Embryonic facial prominence (tissue), 1 donor: Measurements from ENCODE around the gene CACTIN.
"Not testable (repeated sequence)": the region's sequence is repeated elsewhere in the genome, so short reads cannot be mapped to it uniquely, and the experiment has no call there.

Experiments
- DNase-seq: peaks from one replicate; pipeline ENCODE4 v3.0.0-alpha.2; 2016; ENCODE audit errors: extremely low spot score

CACTIN gene

DNA sequence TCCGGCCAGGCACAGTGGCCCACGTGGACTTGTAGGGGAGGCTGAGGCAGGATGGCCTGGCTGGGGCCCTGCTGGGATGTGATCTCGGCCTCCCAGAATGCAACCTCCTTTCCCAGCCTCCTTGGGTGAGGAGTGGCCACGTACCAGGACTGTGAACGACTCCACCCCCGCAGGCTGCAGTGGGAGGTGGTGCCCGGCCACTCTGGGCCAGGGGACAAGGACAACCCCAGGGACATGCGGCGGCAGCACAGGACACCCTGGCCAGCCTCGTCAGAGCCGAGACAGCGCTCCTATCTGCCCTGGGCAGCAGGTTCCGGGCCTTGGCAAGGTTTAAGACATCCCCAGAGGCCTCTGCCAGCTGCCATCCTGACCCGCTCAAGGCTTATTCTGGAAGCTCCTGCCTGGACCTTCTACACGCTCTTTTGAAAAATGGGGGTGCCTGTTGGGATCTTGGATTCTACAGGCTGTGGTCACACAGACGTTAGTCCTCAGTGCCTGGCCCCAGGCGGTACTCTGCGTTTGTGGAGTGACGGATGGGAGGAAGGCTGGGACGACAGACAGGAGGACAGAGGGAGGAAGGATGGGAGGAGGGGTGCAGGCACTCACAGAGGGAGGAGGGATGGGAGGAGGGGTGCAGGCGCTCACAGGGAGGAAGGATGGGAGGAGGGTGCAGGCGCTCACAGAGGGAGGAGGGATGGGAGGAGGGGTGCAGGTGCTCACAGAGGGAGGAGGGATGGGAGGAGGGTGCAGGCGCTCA is 19.9 kb upstream of the CACTIN start:
- no peak for DNase-seq

DNA sequence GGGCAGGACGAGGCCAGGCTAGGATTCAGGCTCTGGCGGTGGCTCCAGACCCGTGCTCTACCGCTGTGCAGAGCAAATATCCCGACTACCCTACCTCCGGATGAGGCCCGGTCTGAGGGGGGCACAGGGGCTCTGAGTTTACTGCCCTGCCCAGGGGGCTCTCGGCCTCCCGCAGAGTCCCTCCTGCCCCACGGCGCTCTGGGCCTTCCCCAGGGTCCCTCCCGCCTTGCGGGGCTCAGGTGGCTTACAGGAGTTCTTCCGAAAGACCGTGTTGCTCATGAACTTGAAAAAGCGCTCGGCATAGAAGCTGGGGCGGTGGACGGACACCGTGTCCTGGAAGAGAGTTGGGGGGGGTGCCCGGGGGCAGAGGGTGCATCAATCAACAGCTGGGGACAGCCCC is 19.1 kb upstream of the CACTIN start:
- DNase-seq, result no peak

DNA sequence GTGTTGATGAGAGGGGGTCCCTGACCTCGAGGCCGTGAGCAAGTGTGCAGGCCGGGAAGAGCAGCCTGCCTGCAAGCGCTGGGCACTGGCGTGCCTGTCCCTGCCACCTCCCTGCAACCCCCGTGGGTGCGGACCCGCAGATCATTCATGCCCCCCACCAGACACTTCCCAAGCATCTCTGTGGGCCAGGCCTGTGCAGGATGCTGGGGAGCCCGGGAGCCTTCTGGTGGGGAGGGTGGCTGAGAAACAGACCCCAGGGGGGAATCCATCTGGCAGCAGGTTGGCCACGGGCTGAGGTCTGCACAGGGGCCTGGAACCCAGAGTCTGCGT is 18.4 kb upstream of the CACTIN start:
- DNase-seq, result no peak

DNA sequence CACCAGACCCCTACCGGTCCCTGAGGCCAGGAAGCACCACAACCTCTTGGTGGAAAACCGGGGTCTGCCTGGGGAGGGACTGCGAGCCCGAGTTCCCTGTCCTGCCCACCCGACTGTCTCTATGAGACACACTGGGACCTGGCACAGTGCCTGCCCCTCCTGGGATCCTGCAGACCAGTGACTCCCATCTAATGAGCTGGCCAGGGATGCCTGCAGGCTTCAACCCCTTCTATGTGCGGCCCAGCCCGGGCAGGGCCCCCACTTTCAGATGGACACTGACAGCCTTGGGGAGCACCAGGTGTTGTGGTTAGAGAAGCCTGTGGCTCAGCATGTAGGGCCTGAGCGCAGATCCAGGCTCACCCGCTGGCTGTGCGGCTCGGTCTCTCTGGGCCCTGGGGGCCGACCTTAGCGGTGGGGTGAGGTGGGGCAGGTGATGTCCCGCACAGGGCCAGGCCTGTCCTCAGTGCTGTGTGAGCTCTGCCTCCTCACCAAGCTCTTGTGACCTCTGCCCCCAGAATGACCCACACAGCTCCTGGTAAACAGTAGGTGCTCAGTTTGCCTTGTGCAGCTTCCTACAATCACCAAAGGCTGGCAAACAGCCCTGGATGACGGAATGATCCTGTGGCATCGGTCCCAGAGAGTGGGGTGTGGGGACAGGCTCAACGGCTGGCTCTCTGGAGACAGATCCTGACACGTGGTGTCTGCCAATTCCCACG is 17.9 kb upstream of the CACTIN start:
- no peak for DNase-seq

DNA sequence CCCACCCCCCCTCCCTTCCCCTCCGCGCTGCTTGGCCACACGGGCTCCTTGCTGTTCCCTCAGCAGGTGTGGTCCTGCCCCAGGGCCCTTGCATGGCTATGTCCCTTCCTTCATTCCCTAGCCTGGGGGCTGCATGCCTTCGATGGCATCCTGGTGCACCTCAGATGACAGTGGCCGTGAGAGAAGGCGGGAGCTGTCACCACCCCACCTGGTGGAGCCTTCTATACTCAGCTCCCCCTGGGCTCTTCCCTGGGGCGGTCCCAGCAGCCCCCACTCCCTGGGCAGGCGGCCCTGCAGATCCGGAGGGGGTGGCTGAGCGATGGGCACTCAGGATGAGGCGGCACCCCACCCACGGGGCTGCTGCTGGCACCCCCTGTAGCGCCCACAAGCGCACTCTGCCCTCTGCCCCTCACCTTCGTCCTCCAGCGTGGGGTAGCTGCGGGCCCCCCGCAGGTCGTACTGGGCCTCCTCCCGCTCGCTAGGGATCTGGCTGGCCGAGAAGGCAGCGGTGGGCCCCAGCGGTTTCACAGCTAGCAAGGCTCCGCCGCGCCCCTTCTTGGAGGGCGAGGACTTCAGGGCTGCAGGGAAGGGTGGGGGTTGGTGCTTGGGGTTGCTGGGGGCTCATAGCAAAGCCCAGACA is 17.2 kb upstream of the CACTIN start:
- DNase-seq, result no peak

DNA sequence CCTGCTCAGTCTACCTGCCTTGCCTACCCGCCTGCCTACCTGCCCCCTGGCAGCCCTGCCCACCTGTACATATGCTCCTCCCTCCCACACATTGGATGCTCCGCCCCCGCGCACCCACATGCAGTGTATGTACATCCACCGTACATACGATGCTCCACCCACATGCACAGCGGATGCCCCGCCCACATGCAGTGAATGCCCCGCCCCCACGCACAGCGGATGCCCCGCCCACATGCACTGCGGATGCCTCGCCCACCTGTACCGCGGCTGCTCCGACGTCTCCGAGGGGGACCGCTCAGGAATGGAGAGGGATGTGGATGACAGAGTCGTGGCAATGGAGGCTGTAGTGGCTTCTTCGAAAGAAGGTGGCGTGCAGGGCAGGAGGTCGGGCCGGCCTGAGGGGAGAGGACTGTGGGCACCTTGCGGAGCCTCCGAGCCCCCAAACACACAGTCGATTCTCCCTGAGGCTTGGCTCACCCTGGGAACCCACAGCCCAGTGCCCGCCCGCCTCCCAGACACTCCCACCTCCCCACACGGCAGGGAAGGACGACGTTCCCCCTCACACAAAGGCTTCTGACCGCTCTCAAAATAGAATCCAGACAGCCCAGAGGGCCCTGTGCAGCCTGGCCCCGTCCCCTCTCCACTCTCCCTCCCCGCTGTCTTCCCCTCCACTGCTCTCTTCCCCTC is 16.5 kb upstream of the CACTIN start:
- DNase-seq, result no peak

DNA sequence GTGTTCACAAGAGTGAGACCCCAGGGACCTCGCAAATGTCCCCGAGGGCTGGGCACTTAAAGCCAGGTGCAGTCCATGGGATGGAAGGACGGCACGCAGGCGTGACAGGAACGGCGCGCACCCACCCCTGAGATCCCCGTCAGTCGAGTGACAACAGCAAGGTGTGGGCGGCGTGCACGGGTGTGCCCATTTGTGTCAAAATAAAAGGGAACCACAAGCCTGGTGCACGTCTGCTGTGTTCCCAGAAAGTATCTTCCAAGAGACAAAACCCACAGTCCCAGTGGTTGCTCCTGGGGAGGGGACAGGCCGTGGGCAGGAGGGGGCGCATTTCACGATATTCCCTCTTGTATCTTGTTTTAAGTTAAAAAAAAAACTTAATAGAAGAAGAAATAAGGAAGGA is 15.7 kb upstream of the CACTIN start:
- no peak for DNase-seq

DNA sequence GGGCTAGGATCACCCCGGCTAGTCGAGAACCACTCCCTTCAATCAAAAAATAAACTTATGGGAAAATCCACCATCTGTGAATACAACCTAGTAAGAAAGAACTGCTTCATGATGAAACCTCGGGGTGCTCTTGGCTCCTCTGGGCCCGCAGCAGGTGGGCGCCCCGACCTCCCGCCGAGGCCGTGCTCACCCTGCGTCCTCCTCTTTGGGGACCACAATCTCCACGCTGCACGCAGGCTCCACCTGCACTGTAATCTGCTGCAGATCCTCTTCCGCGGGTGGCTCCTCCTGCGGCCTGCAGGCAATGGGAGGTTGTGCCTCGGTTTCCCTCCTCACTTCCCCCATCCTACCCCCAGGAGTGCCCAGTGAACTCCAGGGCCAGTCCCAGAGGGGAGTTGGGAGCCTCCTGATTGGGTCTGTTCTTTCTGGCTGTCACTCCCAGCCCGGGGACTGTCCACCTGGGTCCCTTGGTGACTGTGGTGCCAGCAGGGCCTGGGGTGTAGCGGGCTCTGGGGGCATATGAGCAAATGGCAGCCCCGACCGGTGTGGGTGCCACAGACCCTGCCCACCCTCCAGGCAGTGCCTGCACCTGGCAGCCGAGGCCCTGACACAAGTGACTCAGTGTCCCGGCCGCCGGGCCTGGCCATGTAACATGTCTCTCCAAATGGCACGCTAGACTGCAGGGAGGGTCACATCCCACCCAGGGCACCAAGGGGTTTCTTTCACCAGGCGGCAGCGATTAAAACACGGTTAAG is 15.1 kb upstream of the CACTIN start:
- DNase-seq, result no peak

DNA sequence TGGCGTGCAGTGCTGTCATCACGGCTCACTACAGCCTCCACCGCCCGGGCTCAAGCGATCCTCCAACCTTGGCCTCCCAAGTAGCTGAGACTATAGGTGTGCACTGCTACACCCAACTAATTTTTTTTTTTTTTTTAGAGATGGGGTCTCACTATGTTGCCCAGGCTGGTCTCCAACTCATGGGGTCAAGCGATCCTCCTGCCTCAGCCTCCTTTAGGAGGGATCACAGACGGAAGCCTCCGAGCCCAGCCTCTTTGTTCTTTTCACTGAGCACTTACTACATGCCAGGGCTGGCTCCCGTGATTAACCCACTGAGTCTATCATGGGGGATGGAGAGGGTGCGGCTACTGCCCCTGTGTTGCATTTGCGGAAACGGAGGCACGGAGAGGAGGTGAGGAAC is 12.9 kb upstream of the CACTIN start:
- DNase-seq, result no peak

DNA sequence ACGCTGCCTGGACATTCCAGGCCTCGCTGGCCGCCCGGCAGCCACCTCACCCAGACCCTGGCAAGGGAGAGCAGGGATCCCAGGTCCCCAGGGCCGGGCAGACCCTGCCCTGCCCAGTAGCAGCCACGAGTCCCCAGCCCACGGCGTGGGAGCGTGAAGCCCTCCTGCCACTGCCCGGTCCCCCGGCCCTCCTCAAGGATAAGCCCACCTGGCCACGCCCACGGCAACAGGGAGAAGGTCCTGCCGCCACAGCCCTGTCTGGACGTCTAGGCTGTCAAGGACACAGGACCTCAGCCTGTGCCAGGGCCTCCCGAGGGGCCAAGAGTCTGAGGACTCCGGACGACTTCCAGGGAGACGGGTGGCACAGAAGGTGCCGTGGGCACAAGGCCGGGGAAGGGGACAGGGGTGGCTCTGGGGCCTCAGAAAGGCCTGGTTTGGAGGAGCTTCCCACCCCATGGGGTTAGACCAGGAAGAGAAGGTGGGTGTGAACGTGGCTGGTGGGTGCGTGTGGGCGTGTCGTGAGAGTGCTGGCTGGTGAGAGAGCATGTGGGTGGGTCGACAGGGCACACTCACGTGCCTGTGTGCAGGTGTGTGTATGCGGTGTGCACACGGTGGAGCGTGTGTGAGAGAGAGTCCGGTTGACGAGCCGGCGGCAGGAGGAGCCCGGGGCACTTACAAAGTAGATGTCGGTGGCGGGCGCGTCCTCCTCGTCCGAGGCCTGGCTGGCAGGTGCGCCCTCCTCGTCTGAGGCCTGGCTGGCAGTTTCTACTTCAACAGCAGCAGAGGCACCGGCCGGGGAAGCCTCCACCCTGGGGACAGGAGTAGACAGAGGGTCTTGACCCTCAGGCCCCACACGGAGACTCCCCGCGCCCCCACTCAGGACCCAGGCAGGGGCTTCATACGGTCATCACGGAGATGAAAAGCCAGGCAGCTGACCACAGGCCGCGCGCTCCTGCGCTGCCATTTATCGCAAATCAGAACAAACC is 11.9 kb upstream of the CACTIN start:
- DNase-seq, result no peak

DNA sequence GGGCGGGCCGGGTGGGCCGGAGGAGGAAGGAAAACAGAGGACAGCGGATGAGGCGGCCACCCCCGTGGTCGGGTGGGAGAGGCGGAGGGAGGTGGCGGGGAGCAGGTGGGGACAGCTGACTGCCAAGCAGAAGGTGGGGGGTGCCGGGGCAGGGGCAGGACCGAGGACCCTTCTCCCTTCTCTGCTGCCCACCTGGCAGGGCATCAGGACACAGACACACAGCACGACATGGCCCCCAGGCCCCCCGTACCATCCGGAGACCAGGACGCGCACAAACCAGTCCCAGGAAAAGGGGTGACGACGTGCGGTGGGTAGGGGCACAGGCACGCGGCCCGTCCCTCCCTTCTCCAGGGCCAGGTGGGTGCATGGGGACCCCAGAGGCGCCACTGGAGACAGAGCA is 11.0 kb upstream of the CACTIN start:
- DNase-seq, result no peak

DNA sequence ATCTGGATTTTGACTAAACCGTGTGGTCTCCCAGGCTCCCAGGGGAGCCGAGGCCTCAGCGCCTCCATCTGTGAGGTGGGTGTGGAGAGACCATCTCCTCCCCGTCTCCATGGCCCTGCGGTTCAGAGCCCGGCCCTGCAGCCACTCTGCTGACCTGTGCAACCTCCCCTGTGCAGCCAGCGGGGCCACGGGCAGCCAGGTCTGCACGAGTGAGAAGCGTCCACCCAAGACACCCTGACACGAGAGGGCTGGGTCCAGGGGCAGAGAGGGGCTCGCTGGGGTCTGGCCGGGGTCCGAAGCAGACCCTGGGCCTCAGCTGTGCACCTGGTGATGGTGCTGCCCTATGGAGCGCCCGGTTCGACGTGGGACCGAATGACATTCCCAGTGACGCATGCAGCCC is 10.4 kb upstream of the CACTIN start:
- no peak for DNase-seq

DNA sequence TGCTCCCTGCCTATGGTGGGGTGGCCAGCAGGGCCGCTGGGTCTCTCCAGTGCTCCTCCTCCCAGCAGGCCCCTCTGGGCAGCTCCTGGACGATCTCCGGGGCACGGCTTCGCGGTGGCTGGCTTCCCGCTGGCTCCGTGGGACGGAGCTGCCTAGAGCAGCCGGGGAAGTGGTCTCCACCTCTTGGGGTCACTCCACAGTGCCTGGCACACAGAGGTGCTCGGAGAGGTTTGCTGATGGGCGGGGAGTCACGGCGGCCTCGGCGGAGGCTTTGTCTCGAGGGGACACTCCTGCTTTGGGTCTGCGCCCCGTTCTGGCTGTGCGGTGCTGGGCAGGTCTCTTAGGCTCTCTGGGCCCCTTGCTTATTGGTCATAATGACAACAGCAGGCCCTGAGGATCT is 9.9 kb upstream of the CACTIN start:
- DNase-seq, result no peak

DNA sequence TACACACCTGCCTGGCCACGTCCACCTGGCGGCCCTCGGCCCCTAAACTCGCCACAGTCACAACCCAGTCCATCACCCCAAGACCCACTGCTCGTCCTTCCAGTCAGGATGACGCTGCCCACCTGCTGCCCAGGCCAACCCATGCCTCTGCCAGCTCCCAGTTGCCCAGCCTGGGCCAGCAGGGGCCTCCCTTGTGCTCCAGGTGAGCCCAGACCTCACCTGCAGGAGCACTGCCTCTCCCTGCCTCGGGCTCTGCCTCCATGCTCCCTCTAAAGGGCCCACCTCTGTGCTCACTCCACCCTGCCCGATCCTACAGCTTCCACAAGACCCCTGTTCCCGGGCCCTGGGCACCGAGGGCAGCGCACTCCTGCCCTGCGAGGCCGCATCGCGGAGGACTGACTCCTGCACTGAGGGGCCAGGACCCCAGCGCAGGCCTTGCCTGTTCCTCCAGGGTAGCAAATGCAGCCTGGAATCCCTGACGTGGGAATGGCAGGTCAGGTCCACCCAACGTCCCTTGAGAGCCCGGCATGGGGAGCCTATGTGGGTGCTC is 8.0 kb upstream of the CACTIN start:
- no peak for DNase-seq

DNA sequence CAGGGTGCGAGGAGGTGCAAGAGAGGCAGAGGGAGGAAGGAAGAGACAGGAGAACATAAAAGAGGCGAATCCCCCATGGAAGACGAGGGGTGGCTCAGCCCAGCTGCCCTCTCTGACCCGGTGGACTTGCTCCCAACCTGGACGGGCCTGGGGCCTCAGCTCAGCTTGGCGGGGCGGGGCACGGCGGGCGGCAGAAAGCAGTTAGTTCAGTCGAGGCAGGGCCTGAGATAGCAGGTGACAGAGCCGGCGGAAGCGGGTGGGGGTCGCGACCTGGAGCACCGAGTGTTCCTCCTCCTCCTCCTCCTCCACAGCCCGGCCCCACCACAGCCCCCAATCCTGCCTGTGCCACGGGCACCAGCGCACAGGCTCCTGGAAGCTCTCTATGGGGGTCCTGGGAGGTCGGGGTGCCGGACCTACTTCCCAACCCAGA is 7.0 kb upstream of the CACTIN start:
- no peak for DNase-seq

DNA sequence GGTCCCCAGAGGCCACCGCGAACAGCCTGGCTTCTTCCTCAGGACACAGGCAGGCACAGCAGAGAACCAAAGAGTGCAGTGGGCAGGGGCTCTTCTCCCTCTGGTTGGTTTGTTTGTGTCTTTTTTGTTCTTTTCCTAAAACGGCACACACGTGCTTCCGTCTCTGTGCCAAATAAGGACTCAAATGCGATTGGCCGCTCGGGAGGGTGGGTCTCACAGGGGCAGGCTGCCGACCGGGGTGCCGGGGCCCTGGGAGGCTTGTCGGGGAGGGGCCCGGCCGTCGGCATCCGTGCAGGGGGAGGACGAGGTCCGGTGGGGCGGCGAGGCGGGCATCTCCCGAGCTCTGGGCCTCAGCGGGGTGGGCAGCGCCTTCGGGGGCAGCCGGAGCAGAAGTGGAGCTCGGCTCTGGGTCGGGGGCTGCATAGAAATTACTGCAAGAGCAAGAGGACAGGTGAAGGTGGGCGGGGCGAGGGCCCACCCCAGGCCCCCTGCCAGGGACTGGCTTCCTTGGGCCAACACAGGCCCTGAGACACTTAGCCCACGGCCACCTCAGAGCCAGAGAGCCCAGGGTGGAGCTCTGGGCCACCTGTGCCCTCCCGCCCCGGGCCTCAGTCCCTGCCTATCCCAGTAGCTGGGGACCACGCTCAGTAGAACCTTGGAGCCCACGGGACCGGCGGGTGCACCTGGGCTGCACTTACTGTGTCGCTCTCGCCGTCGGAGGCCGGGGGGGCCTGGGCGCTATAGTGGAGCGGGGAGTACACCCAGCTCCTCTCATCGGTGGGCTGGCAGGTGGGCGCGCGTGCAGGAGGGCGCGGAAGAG is 6.4 kb upstream of the CACTIN start:
- DNase-seq, result no peak

DNA sequence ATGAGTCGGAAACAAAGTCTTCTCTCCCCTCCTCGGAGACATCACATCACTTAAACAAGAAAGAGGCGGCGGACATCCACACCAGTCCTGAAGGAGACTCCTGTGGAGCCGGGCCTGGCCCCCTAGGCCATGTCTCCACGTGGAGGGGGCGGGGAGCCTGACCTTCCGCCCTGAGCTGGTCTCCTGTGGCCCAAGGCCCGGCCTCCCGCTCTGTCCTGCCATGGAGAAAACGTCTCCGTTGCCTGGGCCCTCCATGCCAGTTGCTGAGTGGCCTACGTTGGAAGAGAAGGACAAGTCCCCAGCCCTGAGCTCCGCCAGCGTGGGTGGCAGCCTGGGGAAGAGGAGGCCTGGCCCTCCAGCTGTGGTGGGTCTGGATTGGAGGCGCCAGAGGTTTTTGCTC is 5.5 kb upstream of the CACTIN start:
- no peak for DNase-seq

DNA sequence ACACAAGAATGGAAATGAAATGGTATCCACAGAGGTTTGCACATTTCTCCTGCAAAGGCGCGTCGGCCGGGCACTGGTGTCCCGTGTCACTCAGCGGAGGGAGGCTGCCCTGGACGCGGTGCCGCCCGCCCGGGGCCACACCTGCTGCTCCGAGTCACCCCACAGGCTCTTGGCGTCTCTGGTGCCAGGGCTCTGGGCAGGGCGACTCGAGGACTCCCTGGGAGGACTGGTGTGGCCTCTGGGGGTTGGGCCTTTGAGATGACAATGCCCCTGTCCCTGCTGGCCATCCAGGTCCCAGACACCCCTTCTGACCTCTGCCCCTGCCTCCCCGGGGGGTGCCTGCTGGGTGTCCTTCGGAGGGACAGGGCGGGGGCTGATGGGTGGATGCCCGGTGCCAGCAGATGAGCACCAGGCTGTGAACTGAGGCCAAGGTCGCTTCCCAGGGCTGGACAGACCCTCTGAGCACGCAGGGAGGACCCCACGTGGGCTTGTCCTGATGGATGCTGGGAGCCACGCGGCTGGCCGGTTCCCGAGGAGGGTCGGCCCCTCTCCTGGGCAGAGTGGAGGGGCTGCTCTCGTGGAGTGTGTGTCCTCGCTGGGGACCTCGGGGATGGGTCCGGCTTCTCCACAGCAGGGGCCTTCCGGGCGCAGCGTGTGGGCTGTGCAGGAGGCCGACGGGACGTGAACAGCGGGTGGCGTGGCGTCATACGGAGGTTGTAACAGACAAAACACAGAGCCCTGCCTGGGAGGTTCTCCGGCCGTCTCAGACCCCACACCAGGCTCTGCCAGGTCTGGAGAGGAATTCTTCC is 4.7 kb upstream of the CACTIN start:
- no peak for DNase-seq

DNA sequence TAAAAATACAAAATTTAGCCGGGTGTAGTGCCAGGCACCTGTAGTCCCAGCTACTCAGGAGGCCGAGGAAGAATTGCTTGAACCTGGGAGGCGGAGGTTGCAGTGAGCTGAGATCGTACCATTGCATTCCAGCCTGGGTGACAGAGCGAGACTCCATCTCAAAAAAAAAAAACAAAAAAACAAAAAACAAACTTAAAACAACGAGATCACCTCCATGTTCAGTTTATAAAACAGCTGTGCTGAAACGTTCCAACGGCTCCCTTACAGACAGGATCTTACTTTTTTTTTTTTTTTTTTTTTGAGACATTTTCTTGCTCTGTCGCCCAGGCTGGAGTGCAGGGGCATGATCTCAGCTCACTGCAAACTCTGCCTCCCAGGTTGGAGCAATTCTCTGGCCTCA is 2.2 kb upstream of the CACTIN start:
- DNase-seq, result not testable (repeated sequence)
